K562 (cell line): Measurements from ENCODE around the gene FN1. TPM values are rescaled to one million over a fixed set of nuclear protein-coding genes. Genes with fewer than 3 reads are reported as not detected.

ENCODE experiments used
- ATAC-seq: fragments of 200-7000 bp; cut with Tn5 transposase; 3 replicates; pipeline ENCODE4 v1.9.1; 2020; ENCODE audit warnings: moderate library complexity
- BruUV-seq: library from RNA; stranded (reverse); fragments of 400-500 nt; replicated peaks from 2 replicates; lab custom pipeline; 2021; lab: Mats Ljungman, UMichigan
- CTCF ChIA-PET: fragments of 300-600 bp; formaldehyde crosslinking; extraction: SDS; loops from one replicate; lab custom pipeline; 2021; ENCODE audit warnings: low intra/inter-chr PET ratio; lab: Yijun Ruan, JAX
- POLR2A ChIA-PET: fragments of 300-600, 350-650 bp; sonication (Branson Sonifier 250); formaldehyde crosslinking; extraction: SDS; loops from one replicate; lab custom pipeline; 2021; ENCODE audit warnings: antibody characterized with exemption, inconsistent platforms; lab: Yijun Ruan, JAX
- DNase-seq, 4 experiments: peaks; one replicate each; pipeline versions ENCODE4 v3.0.0 to v3.0.0-alpha.2; 2011 to 2018; ENCODE audit warnings: low spot score in 3 of 4, mixed read lengths in 3 of 4; ENCODE audit errors: extremely low read depth in 1 of 4
- FAIRE-seq: peaks from 2 replicates; lab custom pipeline; 2011; peaks lifted over from hg19 to GRCh38; lab: Jason Lieb, UNC
- H2AFZ ChIP-seq: 2 replicates; pipeline ENCODE4 v1.6.0; 2011; ENCODE audit warnings: low read depth, low read length, control low read depth, inconsistent platforms
- H3K27ac ChIP-seq: fragments of 200-600 bp; 3 replicates; pipeline ENCODE4 v1.8.0; 2011; ENCODE audit warnings: low read depth, mild to moderate bottlenecking, control low read depth, inconsistent platforms, low read length, moderate library complexity, mixed read lengths; ENCODE audit errors: extremely low read depth
- H3K27me3 ChIP-seq, 2 experiments: fragments of 300-600 bp in 1 of 2; 2 replicates in 1 of 2; 3 replicates in 1 of 2; pipeline versions ENCODE4 v1.6.0 to v1.8.0; 2011; ENCODE audit warnings: inconsistent platforms in 2 of 2, low read length in 2 of 2, mild to moderate bottlenecking in 1 of 2, mixed read lengths in 1 of 2, moderate library complexity in 1 of 2; ENCODE audit not compliant: control insufficient read depth in 2 of 2, insufficient read depth in 2 of 2
- H3K36me3 ChIP-seq: fragments of 300-600 bp; 3 replicates; pipeline ENCODE4 v1.8.0; 2011; ENCODE audit warnings: mild to moderate bottlenecking, low read length, inconsistent platforms; ENCODE audit not compliant: control insufficient read depth, insufficient read depth
- H3K4me1 ChIP-seq, 2 experiments: fragments of 200-600 bp in 1 of 2; replicated peaks in 1 of 2; 2 replicates in 1 of 2; 3 replicates in 1 of 2; pipeline versions ENCODE4 v1.5.1 to v1.8.0; 2011; ENCODE audit warnings: inconsistent platforms in 2 of 2, low read length in 2 of 2, mild to moderate bottlenecking in 1 of 2, mixed read lengths in 1 of 2, moderate library complexity in 1 of 2; ENCODE audit not compliant: control insufficient read depth in 2 of 2, insufficient read depth in 2 of 2
- H3K4me2 ChIP-seq: 2 replicates; pipeline ENCODE4 v1.6.1; 2011; ENCODE audit warnings: low read length, control low read depth, inconsistent platforms, mixed read lengths; ENCODE audit not compliant: insufficient read depth
- H3K4me3 ChIP-seq: fragments of 200-600 bp; sonication (generic), shearing (Covaris generic); 2 replicates; pipeline ENCODE4 v1.5.1; 2016; ENCODE audit warnings: control low read depth, inconsistent platforms
- H3K79me2 ChIP-seq: fragments of 200-600 bp; 3 replicates; pipeline ENCODE4 v1.8.0; 2011; ENCODE audit warnings: low read length, inconsistent platforms; ENCODE audit not compliant: control insufficient read depth, insufficient read depth
- H3K9ac ChIP-seq, 2 experiments: 2 replicates each; pipeline versions ENCODE4 v1.6.0 to v1.6.1; 2011; ENCODE audit warnings: low read depth in 2 of 2, low read length in 2 of 2, control low read depth in 1 of 2, inconsistent platforms in 1 of 2, mild to moderate bottlenecking in 1 of 2, mixed read lengths in 1 of 2; ENCODE audit not compliant: insufficient read depth in 1 of 2
- H3K9me1 ChIP-seq: one replicate; pipeline ENCODE4 v1.6.0; 2011; ENCODE audit warnings: inconsistent platforms, mild to moderate bottlenecking, low read length, moderate library complexity; ENCODE audit not compliant: control insufficient read depth, insufficient read depth
- H3K9me3 ChIP-seq: replicated peaks from 2 replicates; pipeline ENCODE4 v1.5.1; 2011; ENCODE audit warnings: low read depth, low read length, inconsistent platforms; ENCODE audit not compliant: control insufficient read depth, insufficient read depth
- H4K20me1 ChIP-seq: replicated peaks from 2 replicates; pipeline ENCODE4 v1.6.1; 2011; ENCODE audit warnings: low read length, inconsistent platforms, mixed read lengths; ENCODE audit not compliant: control insufficient read depth, insufficient read depth
- EP300 ChIP-seq: IDR thresholded peaks from 2 replicates; pipeline ENCODE4 v1.6.1; 2012; ENCODE audit warnings: low read length, improper control_type of control experiment
- MCM7 ChIP-seq, 2 experiments: fragments of 450-650 bp; IDR thresholded peaks; 2 replicates each; pipeline ENCODE4 v1.6.1; 2016 to 2018
- RBM25 ChIP-seq: fragments of 200-400 bp; formaldehyde crosslinking; IDR thresholded peaks from 2 replicates; pipeline ENCODE4 v1.6.1; 2018; ENCODE audit warnings: low read length, low read depth, moderate library complexity; ENCODE audit not compliant: severe bottlenecking
- SNAPC5 ChIP-seq: fragments of 250-450 bp; sonication (Bioruptor Pico); IDR thresholded peaks from 2 replicates; pipeline ENCODE4 v1.8.0; 2021; ENCODE audit warnings: moderate library complexity, mild to moderate bottlenecking, inconsistent platforms
- SOX6 ChIP-seq: fragments of 450-650 bp; IDR thresholded peaks from 2 replicates; pipeline ENCODE4 v1.6.1; 2014; ENCODE audit warnings: mild to moderate bottlenecking
- SRF ChIP-seq, 2 experiments: fragments of 250-450, 450-650 bp in 1 of 2; sonication (Bioruptor Pico) in 1 of 2; sonication (generic) in 1 of 2; formaldehyde crosslinking; IDR thresholded peaks; 2 replicates each; pipeline versions ENCODE4 v1.5.0 to v1.5.1; 2020 to 2022; ENCODE audit warnings: mild to moderate bottlenecking in 1 of 2, missing genetic modification reagents in 1 of 2
- USF1 ChIP-seq: sonication (generic); formaldehyde crosslinking; IDR thresholded peaks from 2 replicates; pipeline ENCODE4 v1.9.0; 2022; ENCODE audit warnings: mild to moderate bottlenecking, missing genetic modification reagents
- ZFP1 ChIP-seq: fragments of 450-650 bp; formaldehyde crosslinking; IDR thresholded peaks from 2 replicates; pipeline ENCODE4 v1.4.0; 2020; ENCODE audit warnings: mild to moderate bottlenecking, mixed read lengths
- ZFP36 ChIP-seq: fragments of 150-350 bp; IDR thresholded peaks from 2 replicates; pipeline ENCODE4 v1.6.1; 2018; ENCODE audit warnings: low read length, low read depth; ENCODE audit not compliant: partially characterized antibody
- WGBS: fragments of 100-300 bp; shearing (Covaris generic); methylation state at CpG from one replicate; pipeline ENCODE4 v1.1.6; 2016; ENCODE audit warnings: low coverage, mixed read lengths; ENCODE audit not compliant: insufficient coverage; ENCODE audit errors: missing lambda C conversion rate; 5-methylcytosine and 5-hydroxymethylcytosine counted together
- in situ Hi-C: fragments of 300-500 bp; cut with MboI; formaldehyde crosslinking; loops from 4 replicates; pipeline ENCODE4 v1.15.0; 2018; ENCODE audit warnings: inconsistent platforms, mixed read lengths
- intact Hi-C: fragments of 100-400 bp; cut with micrococcal nuclease; formaldehyde crosslinking; loops from 2 replicates; pipeline ENCODE4 v1.14.2; 2022
- polyA plus RNA-seq, 8 experiments: library from polyadenylated mRNA; depleted of rRNA in 4 of 8; stranded (reverse) in 5 of 8; unstranded in 3 of 8; fragments of >200 nt; fragmentation: Nextera tagmentation in 2 of 8; fragmentation: Illumina TruSeq in 1 of 8; extraction: Ambion mirVana in 2 of 8; extraction: Trizol in 1 of 8; gene quantifications; 2 replicates each; pipeline versions ENCODE4 v1.2.1 to v1.2.3, GENCODE V29; 2011 to 2014; ENCODE audit warnings: inconsistent platforms in 1 of 8, missing spikeins in 1 of 8
- total RNA-seq, 7 experiments: library from RNA; depleted of rRNA in 6 of 7; stranded (reverse); fragments of >200 nt in 6 of 7; fragmentation: Illumina TruSeq in 2 of 7; extraction: Trizol in 2 of 7; gene quantifications; 2 replicates each; pipeline versions ENCODE4 v1.2.1 to v1.2.3, GENCODE V29; 2011 to 2021; ENCODE audit warnings: low replicate concordance in 1 of 7
- TF ChIP-seq, protein P1 (sequence below): fragments of 250-450 bp; sonication (Bioruptor Pico); IDR thresholded peaks from 2 replicates; pipeline ENCODE4 v1.4.0; 2020; ENCODE audit warnings: borderline replicate concordance
- TF ChIP-seq, protein P2 (sequence below): fragments of 250-450 bp; sonication (Bioruptor Pico); IDR thresholded peaks from 2 replicates; pipeline ENCODE4 v1.5.0; 2021
- TF ChIP-seq, protein P3 (sequence below): fragments of 450-650 bp; IDR thresholded peaks from 2 replicates; pipeline ENCODE4 v1.6.1; 2016

FN1 gene
- total and polyA plus RNA-seq, 9 of the 15 experiments (the other 6 are each of a cell fraction or from before 2014, with no cell fraction given): 7.4 to 19.1 (median 11.2) TPM

DNA sequence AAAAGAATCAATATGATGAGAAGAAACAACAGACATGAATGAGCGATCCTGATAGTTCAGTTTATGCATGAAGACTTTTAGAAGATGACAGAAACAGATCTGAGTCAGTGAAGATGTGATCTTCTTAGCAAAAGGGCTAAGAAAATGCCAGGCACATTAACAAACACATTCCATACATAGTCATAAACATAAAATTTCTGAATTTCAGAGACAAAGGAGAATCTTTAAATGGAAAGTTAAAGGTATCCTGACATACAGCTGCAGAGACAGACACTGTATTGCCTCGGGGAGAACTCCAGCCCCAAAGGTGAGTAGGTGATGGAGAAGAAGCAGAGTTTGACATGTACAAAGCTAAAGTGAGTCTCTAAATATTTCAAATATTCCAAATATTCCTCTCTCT, 40.6 kb upstream of the FN1 start:
- no peak overlapping the region for H2AFZ ChIP-seq
- H3K27me3 ChIP-seq: no peaks in the 10 kb centered on the region
- no peak overlapping the region for H3K4me3 ChIP-seq
- FAIRE-seq: peak; percentile 56
- POLR2A ChIA-PET: no interaction called here
- no peaks in the 10 kb centered on the region for H3K4me1 ChIP-seq
- in situ Hi-C loops (no loop called here), intact Hi-C loops (no loop called here)
- CTCF ChIA-PET: no interaction called here
- WGBS: 17% methylated on average over 2 of the region's 2 CpGs
- no peaks in the 10 kb centered on the region for H3K79me2 ChIP-seq
- H3K4me2 ChIP-seq: no peak overlapping the region
- no peak overlapping the region for H3K9ac ChIP-seq
- ATAC-seq: no peak
- no peaks in the 10 kb centered on the region for H3K36me3 ChIP-seq
- no peak for DNase-seq
- H4K20me1 ChIP-seq: no peaks in the 10 kb centered on the region
- no TSS peak for BruUV-seq
- H3K9me3 ChIP-seq: no peaks in the 10 kb centered on the region
- H3K9me1 ChIP-seq: no peaks in the 10 kb centered on the region
- no peak overlapping the region for H3K27ac ChIP-seq
- TF ChIP-seq, protein P1, sequence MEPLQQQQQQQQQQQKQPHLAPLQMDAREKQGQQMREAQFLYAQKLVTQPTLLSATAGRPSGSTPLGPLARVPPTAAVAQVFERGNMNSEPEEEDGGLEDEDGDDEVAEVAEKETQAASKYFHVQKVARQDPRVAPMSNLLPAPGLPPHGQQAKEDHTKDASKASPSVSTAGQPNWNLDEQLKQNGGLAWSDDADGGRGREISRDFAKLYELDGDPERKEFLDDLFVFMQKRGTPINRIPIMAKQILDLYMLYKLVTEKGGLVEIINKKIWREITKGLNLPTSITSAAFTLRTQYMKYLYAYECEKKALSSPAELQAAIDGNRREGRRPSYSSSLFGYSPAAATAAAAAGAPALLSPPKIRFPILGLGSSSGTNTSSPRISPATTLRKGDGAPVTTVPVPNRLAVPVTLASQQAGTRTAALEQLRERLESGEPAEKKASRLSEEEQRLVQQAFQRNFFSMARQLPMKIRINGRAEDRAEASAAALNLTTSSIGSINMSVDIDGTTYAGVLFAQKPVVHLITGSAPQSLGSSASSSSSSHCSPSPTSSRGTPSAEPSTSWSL: no peak
- TF ChIP-seq USF1 (no peak), ZFP36 (no peak), SOX6 (no peak), ZFP1 (CRISPR knock-in tag) (no peak), SNAPC5 (CRISPR knock-in tag) (no peak), EP300 (no peak), MCM7 (IDR thresholded peaks at IDR 0.05) (no peak), RBM25 (no peak), SRF (CRISPR knock-in tag; IDR thresholded peaks at IDR 0.05) (no peak)
- TF ChIP-seq, protein P2, sequence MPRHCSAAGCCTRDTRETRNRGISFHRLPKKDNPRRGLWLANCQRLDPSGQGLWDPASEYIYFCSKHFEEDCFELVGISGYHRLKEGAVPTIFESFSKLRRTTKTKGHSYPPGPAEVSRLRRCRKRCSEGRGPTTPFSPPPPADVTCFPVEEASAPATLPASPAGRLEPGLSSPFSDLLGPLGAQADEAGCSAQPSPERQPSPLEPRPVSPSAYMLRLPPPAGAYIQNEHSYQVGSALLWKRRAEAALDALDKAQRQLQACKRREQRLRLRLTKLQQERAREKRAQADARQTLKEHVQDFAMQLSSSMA (CRISPR knock-in tag): no peak
- TF ChIP-seq, protein P3, sequence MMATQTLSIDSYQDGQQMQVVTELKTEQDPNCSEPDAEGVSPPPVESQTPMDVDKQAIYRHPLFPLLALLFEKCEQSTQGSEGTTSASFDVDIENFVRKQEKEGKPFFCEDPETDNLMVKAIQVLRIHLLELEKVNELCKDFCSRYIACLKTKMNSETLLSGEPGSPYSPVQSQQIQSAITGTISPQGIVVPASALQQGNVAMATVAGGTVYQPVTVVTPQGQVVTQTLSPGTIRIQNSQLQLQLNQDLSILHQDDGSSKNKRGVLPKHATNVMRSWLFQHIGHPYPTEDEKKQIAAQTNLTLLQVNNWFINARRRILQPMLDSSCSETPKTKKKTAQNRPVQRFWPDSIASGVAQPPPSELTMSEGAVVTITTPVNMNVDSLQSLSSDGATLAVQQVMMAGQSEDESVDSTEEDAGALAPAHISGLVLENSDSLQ: no peak
